HCT116 (cell line): ENCODE results near the gene SNTB2. TPM values are rescaled to one million over a fixed set of nuclear protein-coding genes. Genes with fewer than 3 reads are reported as not detected.
A peak's percentile ranks its signal among the peaks of the same experiment; 100 is the strongest.

Experiments
- ATAC-seq: fragments of 200-7000 bp; cut with Tn5 transposase; 2 replicates; pipeline ENCODE4 v1.9.1; 2020; ENCODE audit warnings: mild to moderate bottlenecking, moderate library complexity
- BruUV-seq: library from RNA; stranded (reverse); fragments of 400-500 nt; replicated peaks from 2 replicates; lab custom pipeline; 2021; lab: Mats Ljungman, UMichigan
- CTCF ChIA-PET: fragments of 300-600 bp; sonication (Branson Sonifier 250); formaldehyde crosslinking; loops from one replicate; lab custom pipeline; 2021; ENCODE audit warnings: antibody characterized with exemption; lab: Charles Lee
- POLR2A ChIA-PET: fragments of 300-600, 350-600 bp; sonication (Branson Sonifier 250); formaldehyde crosslinking; loops from one replicate; lab custom pipeline; 2021; ENCODE audit warnings: antibody characterized with exemption; lab: Charles Lee
- RAD21 ChIA-PET, 2 experiments: fragments of 300-600 bp; sonication (Branson Sonifier 250); formaldehyde crosslinking; loops; one replicate each; lab custom pipeline; 2023; ENCODE audit warnings: low total read pairs in 2 of 2; ENCODE audit not compliant: uncharacterized antibody in 2 of 2, unreplicated experiment in 2 of 2, low non-redundant PET in 1 of 2; lab: Charles Lee
- DNase-seq: peaks from one replicate; pipeline ENCODE4 v3.0.0-alpha.2; 2010; ENCODE audit warnings: low read depth, low spot score
- H2AFZ ChIP-seq: fragments of 200-600 bp; shearing (Covaris generic), sonication (generic); 2 replicates; pipeline ENCODE4 v1.6.1; 2017; ENCODE audit warnings: low read depth, mixed run types, mixed read lengths, antibody characterized with exemption, low read length; ENCODE audit not compliant: poor library complexity, severe bottlenecking
- H3K27ac ChIP-seq: 2 replicates; pipeline ENCODE4 v1.5.1; 2012; ENCODE audit warnings: low read depth, low read length
- H3K27me3 ChIP-seq: fragments of 200-600 bp; sonication (generic); 2 replicates; pipeline ENCODE4 v1.6.1; 2016; ENCODE audit warnings: mixed run types, low read length, mixed read lengths; ENCODE audit not compliant: insufficient read depth
- H3K36me3 ChIP-seq, 2 experiments: fragments of 200-500 bp in 1 of 2; fragments of 200-600 bp in 1 of 2; sonication (Bioruptor generic) in 1 of 2; sonication (generic) in 1 of 2; 2 replicates each; pipeline versions ENCODE4 v1.5.1 to v1.6.1; 2014 to 2016; ENCODE audit warnings: low read length in 2 of 2, inconsistent platforms in 1 of 2, mixed read lengths in 1 of 2, mixed run types in 1 of 2; ENCODE audit not compliant: insufficient read depth in 2 of 2, control insufficient read depth in 1 of 2
- H3K4me1 ChIP-seq, 2 experiments: fragments of 200-600 bp in 1 of 2; sonication (generic) in 1 of 2; 2 replicates each; pipeline versions ENCODE4 v1.5.1 to v1.6.1; 2012 to 2017; ENCODE audit warnings: low read length in 2 of 2, inconsistent platforms in 1 of 2, mild to moderate bottlenecking in 1 of 2, mixed read lengths in 1 of 2, mixed run types in 1 of 2, moderate library complexity in 1 of 2; ENCODE audit not compliant: insufficient read depth in 2 of 2, control insufficient read depth in 1 of 2
- H3K4me2 ChIP-seq: fragments of 200-600 bp; sonication (generic); 2 replicates; pipeline ENCODE4 v1.6.1; 2017; ENCODE audit warnings: mixed run types, low read length, mixed read lengths
- H3K4me3 ChIP-seq, 2 experiments: fragments of 200-600 bp in 1 of 2; sonication (generic) in 1 of 2; replicated peaks in 1 of 2; 2 replicates each; pipeline ENCODE4 v1.5.1; 2011 to 2016; ENCODE audit warnings: low read length in 2 of 2, control low read depth in 1 of 2, low read depth in 1 of 2, mild to moderate bottlenecking in 1 of 2, mixed read lengths in 1 of 2, mixed run types in 1 of 2
- H3K79me2 ChIP-seq: fragments of 200-600 bp; sonication (generic); 2 replicates; pipeline ENCODE4 v1.6.1; 2017; ENCODE audit warnings: mild to moderate bottlenecking, mixed run types, low read length, moderate library complexity, mixed read lengths; ENCODE audit not compliant: insufficient read depth
- H3K9ac ChIP-seq: fragments of 200-600 bp; sonication (generic); 2 replicates; pipeline ENCODE4 v1.6.1; 2016; ENCODE audit warnings: low read length, mixed read lengths
- H3K9me2 ChIP-seq: fragments of 200-600 bp; sonication (generic), shearing (Covaris generic); 2 replicates; pipeline ENCODE4 v1.6.1; 2017; ENCODE audit warnings: mixed run types, mild to moderate bottlenecking, moderate library complexity; ENCODE audit not compliant: insufficient read depth
- H3K9me3 ChIP-seq, 2 experiments: fragments of 200-500 bp in 1 of 2; fragments of 200-600 bp in 1 of 2; sonication (Bioruptor generic) in 1 of 2; sonication (generic) in 1 of 2; 2 replicates each; pipeline ENCODE4 v1.6.1; 2014 to 2017; ENCODE audit warnings: low read length in 2 of 2, mixed read lengths in 2 of 2, inconsistent platforms in 1 of 2, low read depth in 1 of 2, mild to moderate bottlenecking in 1 of 2, mixed run types in 1 of 2, moderate library complexity in 1 of 2; ENCODE audit not compliant: control insufficient read depth in 1 of 2, insufficient read depth in 1 of 2
- H4K20me1 ChIP-seq: fragments of 200-600 bp; sonication (generic), shearing (Covaris generic); 2 replicates; pipeline ENCODE4 v1.6.1; 2017; ENCODE audit warnings: mixed run types, mild to moderate bottlenecking, moderate library complexity; ENCODE audit not compliant: insufficient read depth
- ATF3 ChIP-seq: IDR thresholded peaks from 2 replicates; pipeline ENCODE4 v1.6.1; 2012
- CBX3 ChIP-seq: IDR thresholded peaks from 2 replicates; pipeline ENCODE4 v1.6.1; 2012; ENCODE audit warnings: low read depth
- CTCF ChIP-seq, 3 experiments: fragments of 200-600 bp in 1 of 3; sonication (generic) in 1 of 3; IDR thresholded peaks in 2 of 3; conservative IDR thresholded peaks in 1 of 3; 2 replicates each; pipeline ENCODE4 v1.5.1; 2012 to 2017; ENCODE audit warnings: low read depth in 2 of 3, low read length in 2 of 3, antibody characterized with exemption in 1 of 3, borderline replicate concordance in 1 of 3, control low read depth in 1 of 3, mild to moderate bottlenecking in 1 of 3, mixed read lengths in 1 of 3, mixed run types in 1 of 3, moderate library complexity in 1 of 3; ENCODE audit not compliant: insufficient read depth in 1 of 3
- EZH2phosphoT487 ChIP-seq: fragments of 200-600 bp; IDR thresholded peaks from 2 replicates; pipeline ENCODE4 v1.6.1; 2018; ENCODE audit warnings: antibody characterized with exemption, borderline replicate concordance
- POLR2AphosphoS5 ChIP-seq: IDR thresholded peaks from 2 replicates; pipeline ENCODE4 v1.6.1; 2011; ENCODE audit warnings: mild to moderate bottlenecking, low read depth, low read length, moderate library complexity
- RAD21 ChIP-seq: IDR thresholded peaks from 2 replicates; pipeline ENCODE4 v1.6.1; 2012; ENCODE audit warnings: low read depth, mild to moderate bottlenecking
- REST ChIP-seq: IDR thresholded peaks from 2 replicates; pipeline ENCODE4 v1.6.1; 2012; ENCODE audit warnings: low read depth
- SP1 ChIP-seq: IDR thresholded peaks from 2 replicates; pipeline ENCODE4 v1.6.1; 2012; ENCODE audit warnings: low read depth
- SRF ChIP-seq: IDR thresholded peaks from 2 replicates; pipeline ENCODE4 v1.6.1; 2012; ENCODE audit warnings: low read depth
- TCF7L2 ChIP-seq: IDR thresholded peaks from 2 replicates; pipeline ENCODE4 v1.7.0; 2011; ENCODE audit warnings: borderline replicate concordance, inconsistent platforms; ENCODE audit not compliant: insufficient read depth, insufficient read length; ENCODE audit errors: extremely low read depth
- YY1 ChIP-seq: IDR thresholded peaks from 2 replicates; pipeline ENCODE4 v1.6.1; 2011; ENCODE audit warnings: low read length, low read depth, moderate library complexity, mild to moderate bottlenecking; ENCODE audit not compliant: insufficient replicate concordance; ENCODE audit errors: extremely low read depth
- ZFX ChIP-seq: fragments of 450-650 bp; IDR thresholded peaks from 2 replicates; pipeline ENCODE4 v1.6.1; 2017
- intact Hi-C: fragments of 100-400 bp; cut with micrococcal nuclease; formaldehyde crosslinking; loops from 2 replicates; pipeline ENCODE4 v1.10.0; 2022
- total RNA-seq: library from RNA; stranded (reverse); gene quantifications from one replicate; pipeline ENCODE4 v1.2.1, GENCODE V29; 2021; ENCODE audit not compliant: unreplicated experiment

SNTB2 gene
- total RNA-seq, 1 experiment from 2014 or later: 38.1 TPM

- TF ChIP-seq ZFX (no peak), YY1 (no peak), CTCF (IDR thresholded peaks at IDR 0.05 in 2 of 3, conservative IDR thresholded peaks at IDR 0.05 in 1 of 3; ENCODE audit: borderline replicate concordance in 1 of 3, insufficient read depth in 1 of 3, low read depth in 2 of 3, low read length in 2 of 3) (no peak), SRF (no peak), CBX3 (no peak), SP1 (no peak), EZH2phosphoT487 (no peak), POLR2AphosphoS5 (no peak), ATF3 (no peak), TCF7L2 (no peak)
Measured at GRCh38 chr16:69285240-69285639, 98.3 kb downstream of the SNTB2 start (continued).

GRCh38 chr16:69286941-69287713, 100.2 kb downstream of the SNTB2 start:
- RAD21 ChIA-PET: no interaction called here
- POLR2A ChIA-PET: no interaction called here
- no peak overlapping the region for H3K27ac ChIP-seq

More at GRCh38 chr16:69286941-69287713, 100.2 kb downstream of the SNTB2 start:
- CTCF ChIA-PET: interaction anchor here (1.0 to 4.3 kb wide), 4 partner anchors 9 to 137 kb away, joined by 3 to 30 read pairs (median 4); no protein-coding TSS in a partner anchor
- no peak overlapping the region for H3K4me2 ChIP-seq
- H2AFZ ChIP-seq: no peak overlapping the region
- BruUV-seq: no TSS peak
- H3K4me1 ChIP-seq: no peaks in the 10 kb centered on the region
- DNase-seq: peak; percentile 31
- 0 out of 4 replicates have a peak, but pooled peaks cover 0 to 3% of the 10 kb centered on the region in 2 experiments for H3K36me3 ChIP-seq
- no peaks in the 10 kb centered on the region for H3K9me3 ChIP-seq
- H3K27me3 ChIP-seq: no peaks in the 10 kb centered on the region
- H4K20me1 ChIP-seq: no peaks in the 10 kb centered on the region; the same call in 1 of the 2 replicates
- peak; percentile 44 for ATAC-seq
- TF ChIP-seq RAD21: peak; percentile 66
- no peak for TF ChIP-seq REST
- peak; percentile 40 to 77 (median 51); a peak in 5 of 6 replicates for TF ChIP-seq CTCF (IDR thresholded peaks at IDR 0.05 in 2 of 3, conservative IDR thresholded peaks at IDR 0.05 in 1 of 3; ENCODE audit: borderline replicate concordance in 1 of 3, insufficient read depth in 1 of 3, low read depth in 2 of 3, low read length in 2 of 3)
- TF ChIP-seq, all 23 proteins: peak for 2
- H3K4me3 ChIP-seq: no peak overlapping the region
- no peak overlapping the region for H3K9ac ChIP-seq
- H3K9me2 ChIP-seq: no peaks in the 10 kb centered on the region
- intact Hi-C loops: loop anchor here (1.0 kb wide), 1 partner anchor 137 kb away; no protein-coding TSS in a partner anchor
- no peaks in the 10 kb centered on the region for H3K79me2 ChIP-seq
